OCI-LY7 (cell line): ENCODE results near the gene APOF. TPM values are rescaled to one million over a fixed set of nuclear protein-coding genes. Genes with fewer than 3 reads are reported as not detected.
"Not testable (repeated sequence)": the region's sequence is repeated elsewhere in the genome, so short reads cannot be mapped to it uniquely, and the experiment has no call there.

ENCODE experiments used
- BruUV-seq: library from RNA; stranded (reverse); fragments of 400-500 nt; replicated peaks from 2 replicates; lab custom pipeline; 2021; lab: Mats Ljungman, UMichigan
- CTCF ChIA-PET: fragments of 300-600 bp; sonication (Branson Sonifier 250); formaldehyde crosslinking; loops from one replicate; lab custom pipeline; 2022; ENCODE audit warnings: antibody characterized with exemption; ENCODE audit not compliant: unreplicated experiment; lab: Charles Lee
- POLR2A ChIA-PET: fragments of 300-600 bp; sonication (Branson Sonifier 250); formaldehyde crosslinking; loops from one replicate; lab custom pipeline; 2022; ENCODE audit warnings: antibody characterized with exemption; lab: Charles Lee
- DNase-seq: peaks from one replicate; pipeline ENCODE4 v3.0.0-alpha.2; 2015; ENCODE audit warnings: low spot score
- H2AFZ ChIP-seq: fragments of 200-600 bp; sonication (generic), shearing (Covaris generic); 2 replicates; pipeline ENCODE4 v1.6.1; 2014; ENCODE audit warnings: mild to moderate bottlenecking, antibody characterized with exemption, low read length, moderate library complexity
- H3K27ac ChIP-seq: fragments of 200-600 bp; sonication (generic); 2 replicates; pipeline ENCODE4 v1.5.1; 2014; ENCODE audit warnings: mixed run types, low read depth, mild to moderate bottlenecking, moderate library complexity, low read length, inconsistent platforms; ENCODE audit not compliant: poor library complexity, severe bottlenecking
- H3K36me3 ChIP-seq: fragments of 200-600 bp; sonication (generic); 2 replicates; pipeline ENCODE4 v1.6.1; 2014; ENCODE audit warnings: mild to moderate bottlenecking, antibody characterized with exemption, low read length, moderate library complexity, mixed read lengths; ENCODE audit not compliant: insufficient read depth
- H3K4me1 ChIP-seq: fragments of 200-600 bp; sonication (generic); 2 replicates; pipeline ENCODE4 v1.5.1; 2014; ENCODE audit warnings: mild to moderate bottlenecking, low read length; ENCODE audit not compliant: insufficient read depth, poor library complexity, severe bottlenecking
- H3K4me2 ChIP-seq: fragments of 200-600 bp; sonication (generic); 2 replicates; pipeline ENCODE4 v1.6.1; 2014; ENCODE audit warnings: mild to moderate bottlenecking, low read length
- H3K4me3 ChIP-seq: fragments of 200-600 bp; sonication (generic); 2 replicates; pipeline ENCODE4 v1.5.1; 2014; ENCODE audit warnings: mild to moderate bottlenecking, low read depth, low read length; ENCODE audit not compliant: poor library complexity, severe bottlenecking
- H3K79me2 ChIP-seq: fragments of 200-600 bp; sonication (generic); 2 replicates; pipeline ENCODE4 v1.6.1; 2016; ENCODE audit warnings: low read depth, mild to moderate bottlenecking, low read length, moderate library complexity, mixed read lengths; ENCODE audit not compliant: insufficient read depth
- H3K9me2 ChIP-seq: fragments of 200-600 bp; sonication (generic); 2 replicates; pipeline ENCODE4 v1.6.1; 2016; ENCODE audit warnings: mild to moderate bottlenecking, low read length, mixed read lengths; ENCODE audit not compliant: insufficient read depth
- H3K9me3 ChIP-seq: fragments of 200-600 bp; sonication (generic); 2 replicates; pipeline ENCODE4 v1.6.1; 2014; ENCODE audit warnings: mild to moderate bottlenecking, mixed run types, low read length, mixed read lengths
- H4K20me1 ChIP-seq: fragments of 200-600 bp; sonication (generic); 2 replicates; pipeline ENCODE4 v1.6.1; 2014; ENCODE audit warnings: mild to moderate bottlenecking, antibody characterized with exemption, low read length, moderate library complexity, mixed read lengths; ENCODE audit not compliant: insufficient read depth
- CTCF ChIP-seq: fragments of 200-600 bp; sonication (generic); conservative IDR thresholded peaks from 2 replicates; pipeline ENCODE4 v1.5.1; 2014; ENCODE audit warnings: mild to moderate bottlenecking, antibody characterized with exemption, low read length, moderate library complexity, mixed read lengths
- EZH2phosphoT487 ChIP-seq: fragments of 200-600 bp; sonication (generic); IDR thresholded peaks from 2 replicates; pipeline ENCODE4 v1.6.1; 2018; ENCODE audit warnings: low read depth, borderline replicate concordance, mild to moderate bottlenecking, mixed run types, antibody characterized with exemption, low read length, moderate library complexity, mixed read lengths
- intact Hi-C: fragments of 100-400 bp; cut with micrococcal nuclease; formaldehyde crosslinking; loops from one replicate; pipeline ENCODE4 v1.10.0; 2022; ENCODE audit not compliant: unreplicated experiment
- total RNA-seq, 2 experiments: library from RNA; depleted of rRNA in 1 of 2; stranded (reverse); fragments of >200 nt in 1 of 2; shearing (Covaris generic) in 1 of 2; gene quantifications; 2 replicates each; pipeline ENCODE4 v1.2.3, GENCODE V29; 2014 to 2022

The APOF gene
- total RNA-seq, 2 experiments from 2014 or later = 0.16 to 0.38 TPM

GRCh38 chr12:56346675-56347074 lies 16.0 kb downstream of the APOF start:
- TF ChIP-seq CTCF = peak; percentile 34; the same call in 1 of the 2 replicates
- no peak for TF ChIP-seq EZH2phosphoT487
- POLR2A ChIA-PET = interaction anchor here (0.7 to 6.5 kb wide), 2 partner anchors 13 to 61 kb away, joined by 4 to 47 read pairs; partner anchors contain the start of gene STAT2
- DNase-seq = no peak

GRCh38 chr12:56342290-56342689 lies 20.4 kb downstream of the APOF start:
- H3K9me2 ChIP-seq, intact Hi-C loops, H3K4me3 ChIP-seq, H3K27ac ChIP-seq, H3K4me2 ChIP-seq, H4K20me1 ChIP-seq, H2AFZ ChIP-seq, H3K79me2 ChIP-seq, BruUV-seq, H3K9me3 ChIP-seq, DNase-seq: not testable (repeated sequence)
- ChIA-PET CTCF (interaction anchor here (0.5 kb wide), 1 partner anchor 27 kb away, joined by 3 read pairs; no protein-coding TSS in a partner anchor), POLR2A (interaction anchor here (0.6 to 1.9 kb wide), 5 partner anchors 9 to 905 kb away, joined by 3 to 7 read pairs (median 4); no protein-coding TSS in a partner anchor)
- H3K4me1 ChIP-seq = peaks cover 32% of the 10 kb centered on the region
- H3K36me3 ChIP-seq = peaks cover 58% of the 10 kb centered on the region

More at GRCh38 chr12:56346675-56347074, 16.0 kb downstream of the APOF start:
- no peaks in the 10 kb centered on the region for H3K79me2 ChIP-seq
- no peaks in the 10 kb centered on the region for H3K9me3 ChIP-seq
- no peaks in the 10 kb centered on the region for H3K9me2 ChIP-seq
- intact Hi-C loops = no loop called here
- H3K4me1 ChIP-seq = no peaks in the 10 kb centered on the region
- no peaks in the 10 kb centered on the region for H4K20me1 ChIP-seq
- H3K4me3 ChIP-seq = no peak overlapping the region
- H3K4me2 ChIP-seq = no peak overlapping the region
- no peak overlapping the region for H2AFZ ChIP-seq
- no peak overlapping the region for H3K27ac ChIP-seq
- H3K36me3 ChIP-seq = peaks cover 88% of the 10 kb centered on the region
- BruUV-seq = no TSS peak
- CTCF ChIA-PET = interaction anchor here (1.2 kb wide), 1 partner anchor 13 kb away, joined by 4 read pairs; the partner anchor contains the start of gene STAT2

- Histone ChIP-seq H3K79me2 (no peaks in the 10 kb centered on the region; the same call in 1 of the 2 replicates), H3K4me1 (peaks cover 39% of the 10 kb centered on the region), H3K4me3 (no peak overlapping the region), H3K4me2 (no peak overlapping the region), H3K9me3 (no peaks in the 10 kb centered on the region), H2AFZ (no peak overlapping the region), H3K9me2 (no peaks in the 10 kb centered on the region), H3K27ac (peak overlapping the region; percentile 31), H4K20me1 (no peaks in the 10 kb centered on the region), H3K36me3 (peaks cover 51% of the 10 kb centered on the region)
- BruUV-seq = no TSS peak
- no peak for DNase-seq
- intact Hi-C loops = no loop called here
- TF ChIP-seq EZH2phosphoT487 = no peak
- no peak for TF ChIP-seq CTCF
- ChIA-PET POLR2A (interaction anchor here (0.8 to 1.9 kb wide), 4 partner anchors 9 to 101 kb away, joined by 3 to 7 read pairs (median 4); partner anchors contain the start of gene STAT2), CTCF (no interaction called here)
These were observed 21.0 kb downstream of the APOF start for GRCh38 chr12:56341616-56342015.
